NT2/D1 (cell line): Measurements from ENCODE around the gene PKP1.

ENCODE experiments used
- YY1 ChIP-seq: IDR thresholded peaks from 2 replicates; pipeline ENCODE4 v1.6.1; 2011; ENCODE audit not compliant: insufficient read length, insufficient read depth
- ZNF274 ChIP-seq: IDR thresholded peaks from 2 replicates; pipeline ENCODE4 v1.6.1; 2011; ENCODE audit warnings: mild to moderate bottlenecking, low read depth, low read length

DNA sequence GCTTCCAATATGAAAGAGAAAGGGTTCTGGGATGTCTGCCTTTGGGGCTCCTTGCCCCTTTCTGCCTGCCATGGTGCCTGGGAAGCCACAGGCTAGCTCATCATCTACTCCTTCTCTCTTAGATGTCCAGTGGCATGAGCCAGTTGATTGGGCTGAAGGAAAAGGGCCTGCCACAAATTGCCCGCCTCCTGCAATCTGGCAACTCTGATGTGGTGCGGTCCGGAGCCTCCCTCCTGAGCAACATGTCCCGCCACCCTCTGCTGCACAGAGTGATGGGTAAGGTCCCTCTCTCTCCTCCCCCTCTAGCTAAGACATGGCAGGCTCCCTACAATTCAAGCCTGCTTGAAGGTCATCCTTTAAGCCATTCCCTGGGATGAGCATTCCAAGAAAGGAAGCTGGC is 41.0 kb downstream of the PKP1 start:
- TF ChIP-seq YY1: no peak
- TF ChIP-seq ZNF274: no peak
